ENCODE measurements around the gene KLHL13. TPM values are rescaled to one million over a fixed set of nuclear protein-coding genes. Genes with fewer than 3 reads are reported as not detected.

The KLHL13 gene
- total RNA-seq, 4 donors from 2014 or later: 1.4 to 2.7 (median 1.8) TPM

DNA sequence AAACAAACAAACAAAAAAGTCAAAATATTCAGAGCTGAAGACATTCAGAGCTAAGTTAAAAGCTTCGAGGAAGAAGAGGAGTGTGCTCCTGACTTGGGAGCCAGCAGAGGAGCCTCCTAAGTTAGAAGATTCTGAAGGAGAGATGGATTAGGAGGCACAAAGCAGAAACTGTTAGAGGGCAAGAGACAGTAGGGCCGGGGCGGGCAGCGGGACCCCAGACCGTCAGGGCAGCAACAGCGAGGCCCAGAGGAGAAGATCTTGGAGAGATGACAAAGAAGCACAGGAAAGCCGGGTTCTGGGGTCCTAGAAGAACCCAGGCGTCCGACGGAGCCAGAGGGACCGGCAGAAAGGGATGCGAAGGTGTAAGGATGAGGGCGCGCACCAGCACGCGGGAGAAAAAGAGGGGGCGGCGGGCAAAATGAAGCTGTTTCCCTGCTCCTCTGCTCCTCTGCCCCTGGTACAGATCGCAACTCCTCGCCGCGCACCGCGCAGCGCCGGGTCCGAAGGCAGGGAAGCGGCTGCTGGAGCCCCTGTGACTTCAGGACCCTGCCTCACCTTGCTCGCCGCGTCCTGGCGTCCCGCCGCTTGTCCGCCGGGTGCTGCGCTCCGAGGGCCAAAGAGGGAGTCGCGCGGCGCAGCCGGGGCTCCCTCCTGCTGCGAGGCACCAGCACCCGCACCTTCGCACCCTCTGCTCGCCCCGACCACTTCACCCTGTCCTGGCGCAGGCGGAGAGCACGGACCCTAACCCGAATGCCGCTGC is 477 bp downstream of the KLHL13 start:
- no peak for TF ChIP-seq POLR2A (IDR thresholded peaks at IDR 0.05)
- Histone ChIP-seq H3K9me3 (no peaks in the 10 kb centered on the region), H3K36me3 (no peaks in the 10 kb centered on the region), H3K4me1 (no peaks in the 10 kb centered on the region), H3K27me3 (no peaks in the 10 kb centered on the region), H3K27ac (no peak overlapping the region), H3K4me3 (replicated peaks in 1 of 3) (peak overlapping the region in 2 of 3 donors; percentile 32 to 39)
- WGBS, 2 donors: 10 to 14% methylated on average over 14 to 16 of the region's 53 CpGs
- intact Hi-C loops (cut with DNase I): no loop called here
- peak in 1 of 2 donors; percentile 9 for DNase-seq

GRCh38 chrX:118114971-118115370 is 1.6 kb downstream of the KLHL13 start:
- no peak overlapping the region for H3K4me3 ChIP-seq (replicated peaks in 1 of 3)
- TF ChIP-seq POLR2A (IDR thresholded peaks at IDR 0.05): no peak
- intact Hi-C loops (cut with DNase I): no loop called here
- WGBS, 2 donors: 77 to 82% methylated on average over 2 of the region's 2 CpGs
- H3K9me3 ChIP-seq: no peaks in the 10 kb centered on the region
- no peaks in the 10 kb centered on the region for H3K27me3 ChIP-seq
- no peak for DNase-seq
- H3K4me1 ChIP-seq: no peaks in the 10 kb centered on the region
- H3K27ac ChIP-seq: no peak overlapping the region
- H3K36me3 ChIP-seq: no peaks in the 10 kb centered on the region

GRCh38 chrX:118109065-118109464 is 7.5 kb downstream of the KLHL13 start:
- DNase-seq: no peak
- no peak overlapping the region for H3K4me3 ChIP-seq (replicated peaks in 1 of 3)
- H3K36me3 ChIP-seq: no peaks in the 10 kb centered on the region
- H3K27me3 ChIP-seq: peaks cover 4% of the 10 kb centered on the region
- intact Hi-C loops (cut with DNase I): no loop called here
- H3K4me1 ChIP-seq: no peaks in the 10 kb centered on the region
- WGBS, 2 donors: 97% methylated on average over 5 of the region's 5 CpGs
- no peaks in the 10 kb centered on the region for H3K9me3 ChIP-seq
- H3K27ac ChIP-seq: no peak overlapping the region
- TF ChIP-seq, protein P1, sequence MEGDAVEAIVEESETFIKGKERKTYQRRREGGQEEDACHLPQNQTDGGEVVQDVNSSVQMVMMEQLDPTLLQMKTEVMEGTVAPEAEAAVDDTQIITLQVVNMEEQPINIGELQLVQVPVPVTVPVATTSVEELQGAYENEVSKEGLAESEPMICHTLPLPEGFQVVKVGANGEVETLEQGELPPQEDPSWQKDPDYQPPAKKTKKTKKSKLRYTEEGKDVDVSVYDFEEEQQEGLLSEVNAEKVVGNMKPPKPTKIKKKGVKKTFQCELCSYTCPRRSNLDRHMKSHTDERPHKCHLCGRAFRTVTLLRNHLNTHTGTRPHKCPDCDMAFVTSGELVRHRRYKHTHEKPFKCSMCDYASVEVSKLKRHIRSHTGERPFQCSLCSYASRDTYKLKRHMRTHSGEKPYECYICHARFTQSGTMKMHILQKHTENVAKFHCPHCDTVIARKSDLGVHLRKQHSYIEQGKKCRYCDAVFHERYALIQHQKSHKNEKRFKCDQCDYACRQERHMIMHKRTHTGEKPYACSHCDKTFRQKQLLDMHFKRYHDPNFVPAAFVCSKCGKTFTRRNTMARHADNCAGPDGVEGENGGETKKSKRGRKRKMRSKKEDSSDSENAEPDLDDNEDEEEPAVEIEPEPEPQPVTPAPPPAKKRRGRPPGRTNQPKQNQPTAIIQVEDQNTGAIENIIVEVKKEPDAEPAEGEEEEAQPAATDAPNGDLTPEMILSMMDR (IDR thresholded peaks at IDR 0.05): no peak
- no peak for TF ChIP-seq POLR2A (IDR thresholded peaks at IDR 0.05)

DNA sequence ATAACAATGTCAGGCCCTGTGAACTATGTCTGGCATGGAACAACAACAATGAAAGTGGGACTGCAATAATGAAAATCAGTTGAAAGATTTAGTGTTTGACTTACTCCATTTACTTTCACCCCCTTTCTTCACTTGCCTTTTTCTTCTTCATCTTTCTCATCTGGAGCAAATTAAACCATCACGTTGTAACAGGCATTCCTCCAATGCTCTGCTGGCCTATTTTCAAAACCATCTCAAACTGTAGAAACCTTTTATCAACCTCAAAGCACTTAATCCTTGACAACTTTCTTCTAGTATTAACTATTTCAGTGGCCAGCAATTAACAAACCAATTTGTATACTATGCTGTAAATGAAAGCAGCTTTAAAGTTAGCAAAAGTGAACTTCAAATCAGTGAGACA is 8.3 kb downstream of the KLHL13 start:
- no peaks in the 10 kb centered on the region for H3K36me3 ChIP-seq
- no peak overlapping the region for H3K4me3 ChIP-seq (replicated peaks in 1 of 3)
- intact Hi-C loops (cut with DNase I): no loop called here
- no peak overlapping the region for H3K27ac ChIP-seq
- 22 to 46% methylated on average over 1 of the region's 1 CpG for WGBS, 2 donors
- no peaks in the 10 kb centered on the region for H3K4me1 ChIP-seq
- peaks cover 4% of the 10 kb centered on the region for H3K27me3 ChIP-seq
- H3K9me3 ChIP-seq: no peaks in the 10 kb centered on the region
- DNase-seq: no peak
- TF ChIP-seq, protein P1 (IDR thresholded peaks at IDR 0.05): no peak
- no peak for TF ChIP-seq POLR2A (IDR thresholded peaks at IDR 0.05)

- no peaks in the 10 kb centered on the region for H3K4me1 ChIP-seq
- no peak overlapping the region for H3K27ac ChIP-seq
- no peak for DNase-seq
- intact Hi-C loops (cut with DNase I): no loop called here
- no peak overlapping the region for H3K4me3 ChIP-seq (replicated peaks in 1 of 3)
- no peaks in the 10 kb centered on the region for H3K27me3 ChIP-seq
- TF ChIP-seq POLR2A (IDR thresholded peaks at IDR 0.05): no peak
- TF ChIP-seq, protein P1 (IDR thresholded peaks at IDR 0.05): no peak
- no peaks in the 10 kb centered on the region for H3K9me3 ChIP-seq
- WGBS, 2 donors: 94 to 95% methylated on average over 5 of the region's 5 CpGs
- no peaks in the 10 kb centered on the region for H3K36me3 ChIP-seq
Observed at GRCh38 chrX:118100091-118100490, 16.5 kb downstream of the KLHL13 start.

GRCh38 chrX:118088084-118088483 is 28.5 kb downstream of the KLHL13 start:
- 93 to 96% methylated on average over 4 of the region's 4 CpGs for WGBS, 2 donors
- H3K27ac ChIP-seq: no peak overlapping the region
- H3K4me1 ChIP-seq: no peaks in the 10 kb centered on the region
- DNase-seq: no peak
- no peaks in the 10 kb centered on the region for H3K36me3 ChIP-seq
- H3K9me3 ChIP-seq: no peaks in the 10 kb centered on the region
- intact Hi-C loops (cut with DNase I): no loop called here
- H3K27me3 ChIP-seq: no peaks in the 10 kb centered on the region
- TF ChIP-seq POLR2A (IDR thresholded peaks at IDR 0.05): no peak
- TF ChIP-seq, protein P1 (IDR thresholded peaks at IDR 0.05): no peak
- H3K4me3 ChIP-seq (replicated peaks in 1 of 3): no peak overlapping the region
